HG03571 (cell line): ENCODE measurements around the gene SPOCK1.

Experiments
- ATAC-seq: cut with Tn5 transposase; IDR thresholded peaks from one replicate; pipeline ENCODE4 v1.9.1; 2021; ENCODE audit not compliant: unreplicated experiment

SPOCK1 gene

GRCh38 chr5:137333475-137333874 is 165.7 kb downstream of the SPOCK1 start:
- ATAC-seq: no peak

- ATAC-seq: no peak
These were observed 166.8 kb downstream of the SPOCK1 start for GRCh38 chr5:137332296-137332695.

- ATAC-seq: no peak
These were observed 169.4 kb downstream of the SPOCK1 start for GRCh38 chr5:137329586-137330296.

GRCh38 chr5:137328991-137329390 is 170.1 kb downstream of the SPOCK1 start:
- no peak for ATAC-seq

- no peak for ATAC-seq
These were observed 170.7 kb downstream of the SPOCK1 start for GRCh38 chr5:137328463-137328862.

- no peak for ATAC-seq
These were observed 173.4 kb downstream of the SPOCK1 start for GRCh38 chr5:137325721-137326120.

- no peak for ATAC-seq
These were observed 178.8 kb downstream of the SPOCK1 start for GRCh38 chr5:137320056-137321045.

GRCh38 chr5:137318027-137318426 is 181.1 kb downstream of the SPOCK1 start:
- ATAC-seq: no peak

- ATAC-seq: no peak
These were observed 182.8 kb downstream of the SPOCK1 start for GRCh38 chr5:137316346-137316736.

GRCh38 chr5:137315534-137316345 is 183.4 kb downstream of the SPOCK1 start:
- ATAC-seq: no peak

- ATAC-seq: no peak
These were observed 184.0 kb downstream of the SPOCK1 start for GRCh38 chr5:137315109-137315508.

GRCh38 chr5:137313526-137314175 is 185.5 kb downstream of the SPOCK1 start:
- no peak for ATAC-seq

GRCh38 chr5:137312011-137312410 is 187.1 kb downstream of the SPOCK1 start:
- no peak for ATAC-seq

- no peak for ATAC-seq
These were observed 188.9 kb downstream of the SPOCK1 start for GRCh38 chr5:137310051-137310730.

- ATAC-seq: no peak
These were observed 189.8 kb downstream of the SPOCK1 start for GRCh38 chr5:137309290-137309689.

- no peak for ATAC-seq
These were observed 190.8 kb downstream of the SPOCK1 start for GRCh38 chr5:137308311-137308710.

- no peak for ATAC-seq
These were observed 192.2 kb downstream of the SPOCK1 start for GRCh38 chr5:137306903-137307302.

- no peak for ATAC-seq
These were observed 193.0 kb downstream of the SPOCK1 start for GRCh38 chr5:137305971-137306602.

- no peak for ATAC-seq
These were observed 194.8 kb downstream of the SPOCK1 start for GRCh38 chr5:137304226-137304874.
